GM18517 (cell line): ENCODE results near the gene RIBC2.
"Not testable (repeated sequence)": the region's sequence is repeated elsewhere in the genome, so short reads cannot be mapped to it uniquely, and the experiment has no call there.

Experiments used
- ATAC-seq: cut with Tn5 transposase; IDR thresholded peaks from one replicate; pipeline ENCODE4 v1.9.1; 2021; ENCODE audit warnings: mild to moderate bottlenecking, moderate library complexity; ENCODE audit not compliant: unreplicated experiment

Gene RIBC2

GRCh38 chr22:45423524-45423923 lies 10.0 kb downstream of the RIBC2 start:
- ATAC-seq, result no peak

GRCh38 chr22:45424241-45424731 lies 10.8 kb downstream of the RIBC2 start:
- no peak for ATAC-seq

DNA sequence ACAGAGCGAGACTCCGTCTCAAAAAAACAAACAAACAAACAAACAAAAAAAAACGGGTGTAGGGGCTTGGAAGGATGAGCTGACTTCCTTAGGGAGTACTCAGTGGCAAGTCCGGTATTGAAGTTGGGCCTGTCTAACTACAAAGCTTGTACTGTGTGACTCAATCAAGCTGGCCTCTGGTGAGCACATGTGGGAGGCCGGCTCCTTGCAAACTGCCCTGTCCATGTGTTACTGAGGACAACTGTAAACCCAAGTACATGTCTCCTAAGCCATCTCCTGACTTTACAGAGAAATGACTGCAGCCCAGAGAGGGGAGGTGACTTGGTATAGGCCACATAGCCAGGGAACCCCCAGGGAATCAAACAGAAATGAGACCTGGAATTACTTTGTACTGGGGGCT lies 11.6 kb downstream of the RIBC2 start:
- no peak for ATAC-seq

- no peak for ATAC-seq
Observed at GRCh38 chr22:45425531-45426265, 12.2 kb downstream of the RIBC2 start.

DNA sequence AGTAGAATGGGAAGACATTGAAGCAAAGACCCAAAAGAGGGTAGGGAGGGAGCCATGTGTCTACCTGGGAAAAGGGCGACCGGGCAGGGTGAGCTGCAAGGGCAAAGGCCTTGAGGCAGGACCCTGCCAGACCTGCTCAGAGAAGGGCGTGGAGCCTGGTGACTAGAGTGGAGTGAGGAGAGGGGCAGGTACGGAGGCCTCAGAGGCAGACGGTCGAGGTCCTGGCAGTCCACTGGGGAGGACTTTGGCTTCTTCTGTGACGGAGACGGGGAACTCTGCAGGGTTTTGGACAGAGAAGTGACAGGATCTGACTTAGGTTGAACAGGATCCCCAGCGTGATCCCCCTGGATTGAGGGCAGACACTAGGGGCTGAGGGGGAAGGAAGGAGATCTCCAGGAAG lies 12.9 kb downstream of the RIBC2 start:
- no peak for ATAC-seq

DNA sequence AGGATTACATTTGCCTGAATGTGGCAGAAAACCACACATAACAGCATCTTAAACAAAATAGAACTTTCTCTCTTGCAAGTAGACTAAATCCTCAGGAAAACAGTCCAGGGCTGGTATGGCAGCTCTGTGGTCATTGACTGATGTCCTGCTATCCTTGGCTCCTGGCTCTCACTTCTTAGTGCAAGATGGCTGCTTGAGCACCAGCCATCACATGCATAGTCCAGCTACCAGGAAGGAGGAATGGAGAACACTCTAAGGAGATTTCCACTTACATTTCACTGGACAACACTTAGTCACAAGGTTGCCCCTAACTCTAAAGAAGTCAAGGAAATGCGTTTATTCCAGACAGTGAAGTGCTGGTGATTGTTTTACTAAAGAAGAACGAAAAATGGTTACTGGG lies 13.6 kb downstream of the RIBC2 start:
- ATAC-seq, result no peak

DNA sequence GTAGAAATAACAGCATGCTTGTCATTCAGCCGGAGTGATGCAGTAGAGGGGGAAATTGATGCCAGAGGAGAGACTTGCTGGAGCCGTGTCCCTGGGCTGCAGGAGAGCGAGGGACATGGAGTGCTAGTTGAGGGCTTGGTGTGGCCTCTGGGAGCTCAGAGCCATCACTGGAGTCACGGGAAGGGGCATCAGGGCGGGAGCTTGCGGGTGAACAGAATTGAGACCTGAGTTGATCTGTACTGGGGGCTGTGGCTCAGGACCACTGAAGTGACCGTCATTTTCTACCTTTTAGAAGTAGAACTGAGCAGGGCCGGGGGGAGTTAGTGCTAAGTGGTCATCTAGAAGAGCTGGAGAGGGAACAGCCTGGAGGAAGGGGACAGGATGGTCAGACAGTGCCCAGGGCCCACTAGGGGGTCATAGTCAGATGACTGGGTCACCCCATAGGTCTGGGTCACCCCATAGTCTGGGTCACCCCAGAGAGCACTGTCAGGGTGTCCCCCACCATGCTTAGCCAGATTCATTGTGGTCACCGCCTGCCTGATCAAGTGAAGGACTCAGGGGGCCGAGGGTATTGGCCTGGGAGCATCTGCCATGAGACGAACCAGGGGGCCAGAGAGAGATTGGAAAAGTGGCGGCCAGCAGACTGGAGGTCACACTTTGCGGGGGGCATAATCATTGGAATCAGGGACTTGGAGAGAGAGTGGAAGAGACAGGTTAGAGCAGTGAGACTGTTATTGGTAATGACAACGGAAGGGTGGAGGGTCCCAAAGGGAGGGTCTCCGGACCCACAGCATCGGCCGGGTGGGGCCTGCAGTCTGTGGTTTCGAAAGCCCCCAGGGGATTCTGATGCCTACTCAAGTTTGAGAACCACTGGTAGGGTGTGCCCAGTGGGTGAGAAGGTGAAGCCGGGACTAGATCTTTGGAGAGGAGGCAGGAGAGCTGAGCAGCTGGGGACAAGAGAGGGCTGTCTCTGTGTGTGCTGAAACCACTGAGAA lies 15.2 kb downstream of the RIBC2 start:
- ATAC-seq, result no peak

DNA sequence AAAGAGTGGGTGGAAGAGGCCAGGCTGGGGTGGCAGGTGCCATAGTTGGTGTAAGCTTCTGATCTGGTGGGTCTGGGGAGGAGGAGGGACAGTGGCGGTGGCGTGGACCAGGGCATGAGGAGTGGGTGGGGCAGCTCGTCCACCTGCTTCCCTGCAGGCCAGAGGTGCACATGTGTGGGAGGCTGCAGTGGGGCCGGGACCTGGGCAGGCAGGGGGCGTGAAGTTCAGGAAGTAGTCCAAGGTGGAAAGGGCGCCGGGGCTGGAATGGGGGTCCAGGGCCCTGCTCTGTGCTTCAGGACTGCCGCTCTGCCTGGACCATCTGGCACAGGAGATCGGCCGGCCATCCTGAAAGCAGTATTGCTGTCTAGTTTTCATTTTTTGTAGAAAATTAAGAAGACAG lies 15.9 kb downstream of the RIBC2 start:
- no peak for ATAC-seq

DNA sequence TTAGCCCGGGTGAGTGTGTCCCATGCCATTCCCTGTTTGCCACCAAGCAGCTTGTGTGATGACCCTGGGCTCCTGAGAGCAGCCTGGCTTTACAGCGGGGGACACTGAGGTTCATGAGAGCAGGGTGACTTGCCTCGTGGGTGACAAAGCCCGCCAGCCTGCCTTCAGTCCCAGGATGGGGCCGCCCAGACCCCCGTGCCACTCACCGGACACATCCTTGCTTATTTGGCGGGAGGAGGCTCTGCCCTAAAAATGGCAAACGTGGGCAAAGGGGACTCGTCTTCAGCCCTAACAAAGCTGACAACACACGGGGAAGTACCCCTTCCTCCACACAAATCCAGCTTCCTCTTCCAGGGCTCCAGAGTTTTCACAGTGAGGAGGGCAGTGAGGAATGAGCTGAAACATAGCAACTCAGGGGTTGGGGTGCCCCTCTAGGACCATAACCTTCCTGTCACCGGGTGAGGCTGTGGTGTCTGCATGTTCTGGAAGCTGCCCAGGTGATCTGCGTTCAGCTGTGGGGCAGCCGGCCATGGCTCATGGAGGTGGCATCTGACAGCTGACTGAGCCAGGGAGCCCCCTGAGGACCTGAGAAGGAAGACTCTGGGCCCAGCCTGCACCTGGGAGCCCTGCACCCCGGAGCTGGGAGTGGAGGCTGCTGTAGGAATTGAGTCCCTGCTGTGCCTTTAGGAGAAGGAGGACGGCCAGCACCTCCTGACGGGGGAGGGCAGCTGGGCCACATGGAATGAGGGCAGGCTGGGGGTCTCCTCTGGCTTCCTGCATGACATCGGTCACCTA lies 16.7 kb downstream of the RIBC2 start:
- ATAC-seq, result no peak

DNA sequence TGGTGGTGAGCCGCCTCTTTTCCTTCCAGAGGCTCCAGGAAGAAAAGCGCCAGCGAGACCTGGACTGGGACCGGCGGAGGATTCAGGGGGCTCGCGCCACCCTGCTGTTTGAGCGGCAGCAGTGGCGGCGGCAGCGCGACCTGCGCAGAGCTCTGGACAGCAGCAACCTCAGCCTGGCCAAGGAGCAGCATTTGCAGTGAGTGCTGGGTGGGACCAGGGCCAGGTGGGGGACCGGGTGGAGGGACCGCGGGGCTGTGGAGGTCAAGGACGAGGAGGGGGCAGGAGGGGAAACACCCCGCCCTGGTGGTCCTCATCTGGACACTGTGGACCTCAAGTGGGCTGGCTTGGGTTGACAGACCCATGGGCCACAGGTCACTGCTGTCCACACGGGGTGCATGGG lies 17.4 kb downstream of the RIBC2 start:
- no peak for ATAC-seq

- ATAC-seq, result no peak
Observed at GRCh38 chr22:45434981-45435380, 21.5 kb downstream of the RIBC2 start.

- no peak for ATAC-seq
Observed at GRCh38 chr22:45435544-45436139, 22.1 kb downstream of the RIBC2 start.

DNA sequence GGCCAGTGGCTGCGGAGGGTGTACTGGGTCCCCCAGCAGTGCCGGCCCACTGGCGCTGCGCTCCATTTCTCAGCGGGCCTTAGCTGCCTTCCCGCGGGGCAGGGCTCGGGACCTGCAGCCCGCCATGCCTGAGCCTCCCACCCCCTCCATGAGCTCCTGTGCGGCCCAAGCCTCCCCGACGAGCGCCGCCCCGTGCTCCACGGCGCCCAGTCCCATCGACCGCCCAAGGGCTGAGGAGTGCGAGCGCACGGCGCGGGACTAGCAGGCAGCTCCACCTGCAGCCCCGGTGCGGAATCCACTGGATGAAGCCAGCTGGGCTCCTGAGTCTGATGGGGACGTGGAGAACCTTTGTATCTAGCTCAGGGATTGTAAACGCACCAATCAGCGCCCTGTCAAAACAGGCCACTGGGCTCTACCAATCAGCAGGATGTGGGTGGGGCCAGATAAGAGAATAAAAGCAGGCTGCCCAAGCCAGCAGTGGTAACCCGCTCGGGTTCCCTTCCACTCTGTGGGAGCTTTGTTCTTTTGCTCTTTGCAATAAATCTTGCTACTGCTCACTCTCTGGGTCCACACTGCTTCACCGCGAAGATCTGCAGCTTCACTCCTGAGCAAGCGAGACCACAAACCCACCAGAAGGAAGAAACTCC lies 23.5 kb downstream of the RIBC2 start:
- ATAC-seq, result not testable (repeated sequence)

GRCh38 chr22:45438336-45438735 lies 24.8 kb downstream of the RIBC2 start:
- ATAC-seq, result no peak

GRCh38 chr22:45440688-45441087 lies 27.2 kb downstream of the RIBC2 start:
- not testable (repeated sequence) for ATAC-seq

- no peak for ATAC-seq
Observed at GRCh38 chr22:45441138-45441537, 27.6 kb downstream of the RIBC2 start.

- no peak for ATAC-seq
Observed at GRCh38 chr22:45442116-45442515, 28.6 kb downstream of the RIBC2 start.

- no peak for ATAC-seq
Observed at GRCh38 chr22:45444168-45444567, 30.7 kb downstream of the RIBC2 start.

DNA sequence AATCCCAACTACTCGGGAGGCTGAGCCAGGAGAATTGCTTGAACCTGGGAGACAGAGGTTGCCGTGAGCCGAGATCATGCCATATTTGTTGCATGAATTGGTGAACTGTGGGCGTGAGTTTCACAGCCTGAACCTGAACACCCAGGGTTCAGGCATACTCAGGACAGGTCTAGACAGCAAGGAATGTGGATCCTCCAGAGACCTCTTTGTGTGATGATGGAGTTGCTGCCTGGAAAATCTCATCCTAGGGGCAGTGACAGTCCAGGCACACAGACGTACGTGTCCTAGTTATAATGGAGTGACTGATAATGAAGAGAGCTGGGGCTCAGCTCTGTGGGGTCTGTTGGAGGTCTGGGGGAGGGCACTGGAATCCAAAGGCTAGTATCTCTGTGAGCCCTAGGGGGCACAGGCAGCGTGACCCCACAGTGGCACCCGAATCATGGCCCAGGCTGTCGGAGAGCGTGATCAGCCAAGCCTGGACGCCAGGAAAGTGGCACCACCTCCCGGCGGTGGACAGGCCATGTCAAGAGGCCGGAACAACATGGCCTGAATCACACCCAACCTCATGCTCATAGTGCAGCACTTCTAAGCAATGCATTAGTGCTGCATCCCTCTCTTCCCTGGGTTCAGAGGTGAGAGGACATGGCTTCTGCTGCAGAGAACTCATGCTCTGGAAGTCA lies 31.7 kb downstream of the RIBC2 start:
- no peak for ATAC-seq

DNA sequence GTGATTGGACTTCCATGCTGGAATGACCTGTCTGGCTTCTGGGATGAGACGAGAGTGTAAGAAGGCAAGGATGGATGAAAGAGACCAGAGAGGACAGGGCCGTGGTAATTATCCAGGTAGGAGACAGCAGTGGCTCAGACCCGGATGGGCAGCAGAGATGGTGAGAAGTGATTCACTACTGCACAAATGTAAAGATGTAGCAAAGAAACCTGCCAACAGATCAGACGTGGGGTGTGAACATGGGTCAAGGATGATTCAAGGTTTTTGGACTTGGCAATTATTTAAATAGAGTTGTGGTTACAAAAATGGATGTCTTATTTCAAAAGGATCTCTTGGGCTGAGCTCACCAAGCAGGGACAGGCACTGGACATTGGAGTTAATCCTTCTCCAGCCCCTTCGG lies 32.7 kb downstream of the RIBC2 start:
- no peak for ATAC-seq
